Right lobe of liver (tissue), 6 donors: ENCODE data around the gene DYNLL2. TPM values are rescaled to one million over a fixed set of nuclear protein-coding genes. Genes with fewer than 3 reads are reported as not detected.
"Not testable (repeated sequence)": the region's sequence is repeated elsewhere in the genome, so short reads cannot be mapped to it uniquely, and the experiment has no call there.

ENCODE experiments used
- ATAC-seq, 4 donors: fragments of 200-7000 bp; cut with Tn5 transposase; one replicate each; pipeline ENCODE4 v1.9.1; 2020; ENCODE audit warnings: mild to moderate bottlenecking in 4 of 4, moderate library complexity in 4 of 4
- DNase-seq, 3 donors: peaks; one replicate each; pipeline ENCODE4 v3.0.0-alpha.2; 2020
- H3K27ac ChIP-seq, 3 donors: fragments of 200-600 bp; one replicate each; pipeline ENCODE4 v1.8.0; 2022
- H3K27me3 ChIP-seq, 2 donors: fragments of 200-600 bp; one replicate each; pipeline ENCODE4 v1.8.0; 2022
- H3K36me3 ChIP-seq, 4 donors: fragments of 200-600 bp; sonication (generic) in 1 of 4; one replicate each; pipeline versions ENCODE4 v1.5.1 to v1.8.0; 2017 to 2022; ENCODE audit warnings: control low read depth in 1 of 4
- H3K4me1 ChIP-seq, 4 donors: fragments of 200-600 bp; sonication (generic) in 1 of 4; one replicate each; pipeline versions ENCODE4 v1.5.1 to v1.8.0; 2017 to 2022; ENCODE audit warnings: control low read depth in 1 of 4
- H3K4me3 ChIP-seq, 3 donors: fragments of 200-600 bp; one replicate each; pipeline ENCODE4 v1.8.0; 2022
- H3K9me3 ChIP-seq, 4 donors: fragments of 200-600 bp; sonication (generic) in 1 of 4; one replicate each; pipeline versions ENCODE4 v1.5.1 to v1.8.0; 2017 to 2022; ENCODE audit warnings: control low read depth in 1 of 4
- POLR2A ChIP-seq: fragments of 450-650 bp; IDR thresholded peaks from one replicate; pipeline ENCODE4 v1.6.1; 2017; ENCODE audit warnings: antibody characterized with exemption, mild to moderate bottlenecking
- WGBS: methylation state at CpG from one replicate; pipeline ENCODE4 v1.1.6; 2018; ENCODE audit warnings: low coverage, low lambda C conversion rate; ENCODE audit not compliant: insufficient coverage; ENCODE audit errors: missing lambda C conversion rate; 5-methylcytosine and 5-hydroxymethylcytosine counted together
- intact Hi-C, 2 donors: fragments of 100-400 bp; cut with DNase I; formaldehyde crosslinking; loops; one replicate each; pipeline versions ENCODE4 v1.11.2 to v1.14.1; 2022
- total RNA-seq, 6 experiments: library from RNA; depleted of rRNA in 2 of 6; stranded (reverse); fragments of >200 nt in 2 of 6; fragmentation: NEBNext Ultra II Directional in 3 of 6; extraction: Animal tissue kit (Norgen Biotek cat#: 25700) in 3 of 6; gene quantifications; one replicate each; pipeline versions ENCODE4 v1.1.0 to v1.2.4, GENCODE V29; 2016 to 2023
- TF ChIP-seq, protein P1 (sequence below), 4 donors: fragments of 200-600 bp in 3 of 4; fragments of 450-650 bp in 1 of 4; IDR thresholded peaks; one replicate each; pipeline versions ENCODE4 v1.5.1 to v1.8.0; 2016 to 2022; ENCODE audit warnings: antibody characterized with exemption in 4 of 4, mild to moderate bottlenecking in 2 of 4
- donor health status: DM: no; HTN: yes; CAD: no.
- donor health status: DM: no; HTN: no; CAD: no.
- donor health status: DM: no; HTN: no; CAD: no.
- donor health status: DM: no; HTN: yes; CAD: no.
- donor health status: DM: no; HTN: yes; CAD: no.

The DYNLL2 gene
- total RNA-seq, 6 experiments from 2014 or later: 13.3 to 28.7 (median 17.7) TPM

DNA sequence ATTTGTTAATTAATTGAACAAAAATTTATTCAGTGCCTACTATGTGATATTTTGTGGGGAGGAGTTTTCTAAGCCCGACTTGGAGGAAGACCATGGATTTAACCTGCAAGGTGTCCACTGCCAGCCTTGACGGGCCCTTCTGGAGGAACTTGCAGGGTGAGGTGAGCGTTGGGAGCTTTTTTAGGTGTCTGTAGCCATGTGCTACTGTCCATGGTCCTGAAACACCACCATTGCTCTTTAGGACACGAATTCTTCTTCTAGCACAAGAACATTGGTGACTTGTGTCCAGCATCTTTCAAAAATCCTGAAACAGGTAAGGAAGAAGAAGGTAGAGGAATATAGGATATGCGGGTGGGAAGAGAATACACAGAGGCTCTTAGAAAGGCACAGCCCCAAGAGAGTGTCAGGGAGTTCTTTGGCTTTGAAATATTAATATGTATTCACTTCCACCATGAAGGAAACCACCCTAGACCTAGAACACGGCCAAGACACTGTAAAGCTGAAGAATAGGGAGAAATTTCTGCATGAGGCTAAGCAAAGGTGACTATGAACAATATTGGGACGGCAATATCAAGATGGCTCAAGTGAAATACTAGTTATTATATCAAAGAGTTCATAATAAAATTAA is 37.1 kb downstream of the DYNLL2 start:
- ATAC-seq (peak; percentile 32 to 71 (median 58)), DNase-seq (no peak)
- intact Hi-C loops: no loop called here
- no peak for TF ChIP-seq POLR2A
- TF ChIP-seq, protein P1, sequence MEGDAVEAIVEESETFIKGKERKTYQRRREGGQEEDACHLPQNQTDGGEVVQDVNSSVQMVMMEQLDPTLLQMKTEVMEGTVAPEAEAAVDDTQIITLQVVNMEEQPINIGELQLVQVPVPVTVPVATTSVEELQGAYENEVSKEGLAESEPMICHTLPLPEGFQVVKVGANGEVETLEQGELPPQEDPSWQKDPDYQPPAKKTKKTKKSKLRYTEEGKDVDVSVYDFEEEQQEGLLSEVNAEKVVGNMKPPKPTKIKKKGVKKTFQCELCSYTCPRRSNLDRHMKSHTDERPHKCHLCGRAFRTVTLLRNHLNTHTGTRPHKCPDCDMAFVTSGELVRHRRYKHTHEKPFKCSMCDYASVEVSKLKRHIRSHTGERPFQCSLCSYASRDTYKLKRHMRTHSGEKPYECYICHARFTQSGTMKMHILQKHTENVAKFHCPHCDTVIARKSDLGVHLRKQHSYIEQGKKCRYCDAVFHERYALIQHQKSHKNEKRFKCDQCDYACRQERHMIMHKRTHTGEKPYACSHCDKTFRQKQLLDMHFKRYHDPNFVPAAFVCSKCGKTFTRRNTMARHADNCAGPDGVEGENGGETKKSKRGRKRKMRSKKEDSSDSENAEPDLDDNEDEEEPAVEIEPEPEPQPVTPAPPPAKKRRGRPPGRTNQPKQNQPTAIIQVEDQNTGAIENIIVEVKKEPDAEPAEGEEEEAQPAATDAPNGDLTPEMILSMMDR (IDR thresholded peaks at IDR 0.05): no peak
- Histone ChIP-seq H3K27me3 (no peaks in the 10 kb centered on the region), H3K9me3 (no peaks in the 10 kb centered on the region), H3K4me3 (no peak overlapping the region), H3K27ac (no peak overlapping the region), H3K4me1 (no peaks in the 10 kb centered on the region), H3K36me3 (no peaks in the 10 kb centered on the region)
- WGBS: 11% methylated on average over 7 of the region's 7 CpGs

- WGBS: 43% methylated on average over 5 of the region's 5 CpGs
- intact Hi-C loops: no loop called here
- Histone ChIP-seq H3K9me3 (no peaks in the 10 kb centered on the region), H3K27ac (no peak overlapping the region), H3K4me1 (no peaks in the 10 kb centered on the region), H3K27me3 (no peaks in the 10 kb centered on the region), H3K36me3 (no peaks in the 10 kb centered on the region), H3K4me3 (no peak overlapping the region)
- TF ChIP-seq, protein P1 (IDR thresholded peaks at IDR 0.05): peak in 2 of 4 donors; percentile 4 to 12
- TF ChIP-seq POLR2A: no peak
- ATAC-seq (peak in 1 of 4 donors; percentile 19), DNase-seq (no peak)
Observed at GRCh38 chr17:58121925-58122324, 38.7 kb downstream of the DYNLL2 start.

DNA sequence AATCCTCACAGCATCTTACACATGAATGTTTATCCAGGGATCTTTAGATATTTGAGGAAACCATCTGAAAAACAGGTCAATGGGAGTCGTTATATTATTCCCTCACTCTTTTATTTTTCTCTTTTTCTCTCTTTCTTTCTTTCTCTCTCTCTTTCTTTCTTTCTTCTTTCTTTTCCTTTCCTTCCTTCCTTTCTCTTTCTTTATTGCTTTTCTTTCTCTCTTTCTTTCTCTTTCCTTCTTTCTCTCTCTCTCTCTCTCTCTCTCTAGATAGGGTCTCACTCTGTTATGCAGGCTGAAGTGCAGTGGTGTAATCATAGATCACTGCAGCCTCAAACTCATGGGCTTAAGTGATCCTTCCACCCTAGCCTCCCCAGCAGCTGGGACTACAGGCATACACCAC is 44.6 kb downstream of the DYNLL2 start:
- no peak for ATAC-seq
- no peaks in the 10 kb centered on the region for H3K27me3 ChIP-seq
- intact Hi-C loops: no loop called here

DNA sequence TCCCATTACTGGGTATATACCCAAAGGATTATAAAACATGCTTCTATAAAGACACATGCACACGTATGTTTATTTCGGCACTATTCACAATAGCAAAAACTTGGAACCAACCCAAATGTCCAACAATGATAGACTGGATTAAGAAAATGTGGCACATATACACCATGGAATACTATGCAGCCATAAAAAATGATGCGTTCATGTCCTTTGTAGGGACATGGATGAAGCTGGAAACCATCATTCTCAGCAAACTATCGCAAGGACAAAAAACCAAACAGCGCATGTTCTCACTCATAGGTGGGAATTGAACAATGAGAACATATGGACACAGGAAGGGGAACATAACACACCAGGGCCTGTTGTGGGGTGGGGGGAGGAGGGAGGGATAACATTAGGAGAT is 49.5 kb downstream of the DYNLL2 start:
- H3K9me3 ChIP-seq, DNase-seq, intact Hi-C loops, H3K27ac ChIP-seq, H3K4me3 ChIP-seq, H3K36me3 ChIP-seq, H3K4me1 ChIP-seq, H3K27me3 ChIP-seq, ATAC-seq: not testable (repeated sequence)
- 82% methylated on average over 5 of the region's 5 CpGs for WGBS

More for the DNA sequence above, 44.6 kb downstream of the DYNLL2 start:
- Histone ChIP-seq H3K4me3 (no peak overlapping the region), H3K36me3 (no peaks in the 10 kb centered on the region), H3K9me3 (no peaks in the 10 kb centered on the region), H3K4me1 (no peaks in the 10 kb centered on the region), H3K27ac (no peak overlapping the region)
- no peak for TF ChIP-seq POLR2A
- TF ChIP-seq, protein P1 (IDR thresholded peaks at IDR 0.05): no peak
- no peak for DNase-seq
- WGBS: 19% methylated on average over 1 of the region's 1 CpG

- WGBS: 14% methylated on average over 8 of the region's 8 CpGs
- no peaks in the 10 kb centered on the region for H3K36me3 ChIP-seq
- H3K9me3 ChIP-seq: no peaks in the 10 kb centered on the region
- TF ChIP-seq POLR2A: no peak
- TF ChIP-seq, protein P1 (IDR thresholded peaks at IDR 0.05): peak; percentile 25 to 60 (median 44)
- ATAC-seq (peak; percentile 70 to 76 (median 72)), DNase-seq (peak in 1 of 3 donors; percentile 34)
- H3K4me1 ChIP-seq: no peaks in the 10 kb centered on the region
- H3K4me3 ChIP-seq: no peak overlapping the region
- no peak overlapping the region for H3K27ac ChIP-seq
- H3K27me3 ChIP-seq: no peaks in the 10 kb centered on the region
- intact Hi-C loops: no loop called here
Observed at GRCh38 chr17:58136669-58137279, 53.6 kb downstream of the DYNLL2 start.
